HepG2 (cell line): ENCODE data around the gene NDC80. TPM values are rescaled to one million over a fixed set of nuclear protein-coding genes. Genes with fewer than 3 reads are reported as not detected.

ENCODE experiments used
- AGO1 ChIP-seq: fragments of 200-400 bp; formaldehyde crosslinking; IDR thresholded peaks from 2 replicates; pipeline ENCODE4 v1.6.1; 2017; ENCODE audit warnings: mild to moderate bottlenecking, low read depth, low read length, moderate library complexity; ENCODE audit not compliant: poor library complexity, severe bottlenecking
- BCL3 ChIP-seq: sonication (generic); formaldehyde crosslinking; IDR thresholded peaks from 2 replicates; pipeline ENCODE4 v1.5.1; 2020; ENCODE audit warnings: mild to moderate bottlenecking, missing genetic modification reagents, moderate library complexity
- FOXA1 ChIP-seq, 2 experiments: fragments of 450-650 bp in 1 of 2; sonication (generic) in 1 of 2; formaldehyde crosslinking in 1 of 2; IDR thresholded peaks; 2 replicates each; pipeline versions ENCODE4 v1.4.0 to v1.6.1; 2016 to 2020; ENCODE audit warnings: missing genetic modification reagents in 1 of 2
- MXD1 ChIP-seq: sonication (generic); formaldehyde crosslinking; IDR thresholded peaks from 2 replicates; pipeline ENCODE4 v1.4.0; 2020; ENCODE audit warnings: mild to moderate bottlenecking, missing genetic modification reagents
- PCBP1 ChIP-seq: fragments of 200-400 bp; formaldehyde crosslinking; IDR thresholded peaks from 2 replicates; pipeline ENCODE4 v1.6.1; 2017; ENCODE audit warnings: mild to moderate bottlenecking, low read depth, low read length, borderline replicate concordance
- PRPF4 ChIP-seq: fragments of 200-400 bp; formaldehyde crosslinking; IDR thresholded peaks from 2 replicates; pipeline ENCODE4 v1.6.1; 2016; ENCODE audit warnings: low read length, low read depth; ENCODE audit not compliant: poor library complexity, severe bottlenecking
- SOX13 ChIP-seq, 3 experiments: fragments of 450-650 bp in 1 of 3; sonication (generic) in 1 of 3; formaldehyde crosslinking in 1 of 3; IDR thresholded peaks in 2 of 3; conservative IDR thresholded peaks in 1 of 3; 2 replicates each; pipeline versions ENCODE4 v1.5.0 to v1.6.1; 2016 to 2020; ENCODE audit warnings: antibody characterized with exemption in 1 of 3, mild to moderate bottlenecking in 1 of 3, missing compliant biosample characterization in 1 of 3, missing genetic modification reagents in 1 of 3, moderate library complexity in 1 of 3
- SRY ChIP-seq: sonication (generic); formaldehyde crosslinking; IDR thresholded peaks from 2 replicates; pipeline ENCODE4 v1.8.0; 2022; ENCODE audit warnings: mild to moderate bottlenecking, missing genetic modification reagents
- ZBTB1 ChIP-seq: sonication (generic); formaldehyde crosslinking; IDR thresholded peaks from 2 replicates; pipeline ENCODE4 v1.4.0; 2020; ENCODE audit warnings: missing genetic modification reagents, borderline replicate concordance
- ZFP82 ChIP-seq: sonication (generic); formaldehyde crosslinking; IDR thresholded peaks from 2 replicates; pipeline ENCODE4 v1.5.1; 2020; ENCODE audit warnings: mild to moderate bottlenecking, missing genetic modification reagents, borderline replicate concordance
- ZNF562 ChIP-seq: sonication (generic); formaldehyde crosslinking; IDR thresholded peaks from 2 replicates; pipeline ENCODE4 v1.8.0; 2022; ENCODE audit warnings: missing genetic modification reagents, borderline replicate concordance
- ZNF878 ChIP-seq: sonication (generic); formaldehyde crosslinking; IDR thresholded peaks from 2 replicates; pipeline ENCODE4 v1.8.1; 2023; ENCODE audit warnings: mild to moderate bottlenecking, missing genetic modification reagents, moderate library complexity
- polyA plus RNA-seq, 8 experiments: library from polyadenylated mRNA; depleted of rRNA in 3 of 8; stranded (reverse) in 7 of 8; unstranded in 1 of 8; fragments of >200 nt; fragmentation: Illumina TruSeq in 4 of 8; extraction: Trizol in 4 of 8; gene quantifications; 2 replicates each; pipeline versions ENCODE4 v1.2.1 to v1.2.3, GENCODE V29; 2011 to 2016; ENCODE audit warnings: low read depth in 4 of 8, missing spikeins in 1 of 8, mixed read lengths in 1 of 8; ENCODE audit not compliant: insufficient read depth in 1 of 8
- total RNA-seq, 5 experiments: library from RNA; depleted of rRNA; stranded (reverse); fragments of >200 nt; fragmentation: Illumina TruSeq; extraction: Trizol; gene quantifications; 2 replicates each; pipeline ENCODE4 v1.2.3, GENCODE V29; 2016; ENCODE audit warnings: low read depth in 1 of 5
- TF ChIP-seq, protein P1 (sequence below): sonication (generic); formaldehyde crosslinking; IDR thresholded peaks from 2 replicates; pipeline ENCODE4 v1.8.0; 2022; ENCODE audit warnings: mild to moderate bottlenecking, missing genetic modification reagents; ENCODE audit not compliant: insufficient replicate concordance
- TF ChIP-seq, protein P2 (sequence below): sonication (generic); formaldehyde crosslinking; IDR thresholded peaks from 2 replicates; pipeline ENCODE4; 2020; ENCODE audit warnings: missing genetic modification reagents, mild to moderate bottlenecking, borderline replicate concordance
- TF ChIP-seq, protein P3 (sequence below): sonication (generic); formaldehyde crosslinking; IDR thresholded peaks from 2 replicates; pipeline ENCODE4 v1.4.0; 2020; ENCODE audit warnings: missing genetic modification reagents

The NDC80 gene
- total and polyA plus RNA-seq, 2 of the 13 experiments (the other 11 are each of a cell fraction or from before 2014, with no cell fraction given), result 9.6 to 33.0 TPM

- TF ChIP-seq, protein P1, sequence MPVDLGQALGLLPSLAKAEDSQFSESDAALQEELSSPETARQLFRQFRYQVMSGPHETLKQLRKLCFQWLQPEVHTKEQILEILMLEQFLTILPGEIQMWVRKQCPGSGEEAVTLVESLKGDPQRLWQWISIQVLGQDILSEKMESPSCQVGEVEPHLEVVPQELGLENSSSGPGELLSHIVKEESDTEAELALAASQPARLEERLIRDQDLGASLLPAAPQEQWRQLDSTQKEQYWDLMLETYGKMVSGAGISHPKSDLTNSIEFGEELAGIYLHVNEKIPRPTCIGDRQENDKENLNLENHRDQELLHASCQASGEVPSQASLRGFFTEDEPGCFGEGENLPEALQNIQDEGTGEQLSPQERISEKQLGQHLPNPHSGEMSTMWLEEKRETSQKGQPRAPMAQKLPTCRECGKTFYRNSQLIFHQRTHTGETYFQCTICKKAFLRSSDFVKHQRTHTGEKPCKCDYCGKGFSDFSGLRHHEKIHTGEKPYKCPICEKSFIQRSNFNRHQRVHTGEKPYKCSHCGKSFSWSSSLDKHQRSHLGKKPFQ (CRISPR knock-in tag), result peak; percentile 80
- TF ChIP-seq, protein P2, sequence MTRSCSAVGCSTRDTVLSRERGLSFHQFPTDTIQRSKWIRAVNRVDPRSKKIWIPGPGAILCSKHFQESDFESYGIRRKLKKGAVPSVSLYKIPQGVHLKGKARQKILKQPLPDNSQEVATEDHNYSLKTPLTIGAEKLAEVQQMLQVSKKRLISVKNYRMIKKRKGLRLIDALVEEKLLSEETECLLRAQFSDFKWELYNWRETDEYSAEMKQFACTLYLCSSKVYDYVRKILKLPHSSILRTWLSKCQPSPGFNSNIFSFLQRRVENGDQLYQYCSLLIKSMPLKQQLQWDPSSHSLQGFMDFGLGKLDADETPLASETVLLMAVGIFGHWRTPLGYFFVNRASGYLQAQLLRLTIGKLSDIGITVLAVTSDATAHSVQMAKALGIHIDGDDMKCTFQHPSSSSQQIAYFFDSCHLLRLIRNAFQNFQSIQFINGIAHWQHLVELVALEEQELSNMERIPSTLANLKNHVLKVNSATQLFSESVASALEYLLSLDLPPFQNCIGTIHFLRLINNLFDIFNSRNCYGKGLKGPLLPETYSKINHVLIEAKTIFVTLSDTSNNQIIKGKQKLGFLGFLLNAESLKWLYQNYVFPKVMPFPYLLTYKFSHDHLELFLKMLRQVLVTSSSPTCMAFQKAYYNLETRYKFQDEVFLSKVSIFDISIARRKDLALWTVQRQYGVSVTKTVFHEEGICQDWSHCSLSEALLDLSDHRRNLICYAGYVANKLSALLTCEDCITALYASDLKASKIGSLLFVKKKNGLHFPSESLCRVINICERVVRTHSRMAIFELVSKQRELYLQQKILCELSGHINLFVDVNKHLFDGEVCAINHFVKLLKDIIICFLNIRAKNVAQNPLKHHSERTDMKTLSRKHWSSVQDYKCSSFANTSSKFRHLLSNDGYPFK, result no peak
- TF ChIP-seq ZNF878 (CRISPR knock-in tag) (peak; percentile 65; the same call in 1 of the 2 replicates), PCBP1 (no peak), BCL3 (CRISPR knock-in tag) (no peak; the same call in 1 of the 2 replicates), ZBTB1 (no peak), FOXA1 (IDR thresholded peaks at IDR 0.05) (no peak), FOXA1 (CRISPR knock-in tag; IDR thresholded peaks at IDR 0.05) (no peak), PRPF4 (no peak), SOX13 (IDR thresholded peaks at IDR 0.05) (no peak), SOX13 (CRISPR knock-in tag; conservative IDR thresholded peaks at IDR 0.05 in 1 of 2, IDR thresholded peaks at IDR 0.05 in 1 of 2) (0 out of 4 replicates have a peak, but pooled peaks of 1 of the 2 experiments have one; percentile 15), MXD1 (CRISPR knock-in tag) (peak; percentile 93), AGO1 (no peak), ZFP82 (CRISPR knock-in tag) (peak; percentile 86; the same call in 1 of the 2 replicates), ZNF562 (CRISPR knock-in tag) (peak; percentile 42; the same call in 1 of the 2 replicates), SRY (peak; percentile 60; the same call in 1 of the 2 replicates)
- TF ChIP-seq, protein P3, sequence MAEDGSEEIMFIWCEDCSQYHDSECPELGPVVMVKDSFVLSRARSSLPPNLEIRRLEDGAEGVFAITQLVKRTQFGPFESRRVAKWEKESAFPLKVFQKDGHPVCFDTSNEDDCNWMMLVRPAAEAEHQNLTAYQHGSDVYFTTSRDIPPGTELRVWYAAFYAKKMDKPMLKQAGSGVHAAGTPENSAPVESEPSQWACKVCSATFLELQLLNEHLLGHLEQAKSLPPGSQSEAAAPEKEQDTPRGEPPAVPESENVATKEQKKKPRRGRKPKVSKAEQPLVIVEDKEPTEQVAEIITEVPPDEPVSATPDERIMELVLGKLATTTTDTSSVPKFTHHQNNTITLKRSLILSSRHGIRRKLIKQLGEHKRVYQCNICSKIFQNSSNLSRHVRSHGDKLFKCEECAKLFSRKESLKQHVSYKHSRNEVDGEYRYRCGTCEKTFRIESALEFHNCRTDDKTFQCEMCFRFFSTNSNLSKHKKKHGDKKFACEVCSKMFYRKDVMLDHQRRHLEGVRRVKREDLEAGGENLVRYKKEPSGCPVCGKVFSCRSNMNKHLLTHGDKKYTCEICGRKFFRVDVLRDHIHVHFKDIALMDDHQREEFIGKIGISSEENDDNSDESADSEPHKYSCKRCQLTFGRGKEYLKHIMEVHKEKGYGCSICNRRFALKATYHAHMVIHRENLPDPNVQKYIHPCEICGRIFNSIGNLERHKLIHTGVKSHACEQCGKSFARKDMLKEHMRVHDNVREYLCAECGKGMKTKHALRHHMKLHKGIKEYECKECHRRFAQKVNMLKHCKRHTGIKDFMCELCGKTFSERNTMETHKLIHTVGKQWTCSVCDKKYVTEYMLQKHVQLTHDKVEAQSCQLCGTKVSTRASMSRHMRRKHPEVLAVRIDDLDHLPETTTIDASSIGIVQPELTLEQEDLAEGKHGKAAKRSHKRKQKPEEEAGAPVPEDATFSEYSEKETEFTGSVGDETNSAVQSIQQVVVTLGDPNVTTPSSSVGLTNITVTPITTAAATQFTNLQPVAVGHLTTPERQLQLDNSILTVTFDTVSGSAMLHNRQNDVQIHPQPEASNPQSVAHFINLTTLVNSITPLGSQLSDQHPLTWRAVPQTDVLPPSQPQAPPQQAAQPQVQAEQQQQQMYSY (CRISPR knock-in tag), result 0 out of 2 replicates have a peak, but pooled peaks have one; percentile 27
Observed at GRCh38 chr18:2655178-2655953, 84.0 kb downstream of the NDC80 start, which contains the start of gene SMCHD1 (continued).
